GM18858 (cell line): Measurements from ENCODE around the gene C12orf75.
"Not testable (repeated sequence)": the region's sequence is repeated elsewhere in the genome, so short reads cannot be mapped to it uniquely, and the experiment has no call there.

Source experiments
- ATAC-seq: cut with Tn5 transposase; IDR thresholded peaks from one replicate; pipeline ENCODE4 v1.9.1; 2021; ENCODE audit not compliant: unreplicated experiment

The C12orf75 gene

GRCh38 chr12:105330283-105330930 is at the start of gene C12orf75:
C12orf75 (plus strand) TSS chr12:105330691; CDS start chr12:105330892, 201 bp downstream.
- ATAC-seq: peak; percentile 79

GRCh38 chr12:105280966-105281693 is 49.4 kb upstream of the C12orf75 start:
- ATAC-seq: no peak

GRCh38 chr12:105281694-105282049 is 48.8 kb upstream of the C12orf75 start:
- ATAC-seq: no peak

GRCh38 chr12:105285378-105285777 is 45.1 kb upstream of the C12orf75 start:
- ATAC-seq: no peak

- no peak for ATAC-seq
Measured at GRCh38 chr12:105287408-105287807, 43.1 kb upstream of the C12orf75 start.

GRCh38 chr12:105288311-105288996 is 42.0 kb upstream of the C12orf75 start:
- ATAC-seq: no peak

- no peak for ATAC-seq
Measured at GRCh38 chr12:105289114-105289904, 41.2 kb upstream of the C12orf75 start.

GRCh38 chr12:105291531-105291930 is 39.0 kb upstream of the C12orf75 start:
- ATAC-seq: no peak

GRCh38 chr12:105292705-105293104 is 37.8 kb upstream of the C12orf75 start:
- no peak for ATAC-seq

- ATAC-seq: no peak
Measured at GRCh38 chr12:105293187-105293586, 37.3 kb upstream of the C12orf75 start.

- no peak for ATAC-seq
Measured at GRCh38 chr12:105294161-105294560, 36.3 kb upstream of the C12orf75 start.

- no peak for ATAC-seq
Measured at GRCh38 chr12:105294886-105295479, 35.5 kb upstream of the C12orf75 start.

- ATAC-seq: no peak
Measured at GRCh38 chr12:105296116-105297089, 34.1 kb upstream of the C12orf75 start.

- ATAC-seq: no peak
Measured at GRCh38 chr12:105300883-105301282, 29.6 kb upstream of the C12orf75 start.

- ATAC-seq: no peak
Measured at GRCh38 chr12:105301696-105302095, 28.8 kb upstream of the C12orf75 start.

GRCh38 chr12:105302986-105303385 is 27.5 kb upstream of the C12orf75 start:
- ATAC-seq: not testable (repeated sequence)

- not testable (repeated sequence) for ATAC-seq
Measured at GRCh38 chr12:105304626-105305025, 25.9 kb upstream of the C12orf75 start.

- ATAC-seq: not testable (repeated sequence)
Measured at GRCh38 chr12:105307601-105308314, 22.7 kb upstream of the C12orf75 start.

GRCh38 chr12:105308839-105309238 is 21.7 kb upstream of the C12orf75 start:
- ATAC-seq: not testable (repeated sequence)
